Ascending aorta (tissue), 2 donors: Measurements from ENCODE around the gene NBEA. TPM values are rescaled to one million over a fixed set of nuclear protein-coding genes. Genes with fewer than 3 reads are reported as not detected.
A peak's percentile ranks its signal among the peaks of the same experiment; 100 is the strongest.

ENCODE experiments used
- DNase-seq, 2 donors: peaks; one replicate each; pipeline ENCODE4 v3.0.0-alpha.2; 2019; ENCODE audit warnings: low spot score in 2 of 2
- H3K27ac ChIP-seq, 2 donors: fragments of 200-600 bp; sonication (generic); one replicate each; pipeline ENCODE4 v1.5.1; 2016 to 2017; ENCODE audit warnings: mild to moderate bottlenecking in 1 of 2
- H3K27me3 ChIP-seq: fragments of 200-600 bp; sonication (generic); one replicate; pipeline ENCODE4 v1.5.1; 2017
- H3K36me3 ChIP-seq, 2 donors: fragments of 200-600 bp; sonication (generic); one replicate each; pipeline ENCODE4 v1.5.1; 2016
- H3K4me1 ChIP-seq, 2 donors: fragments of 200-600 bp; sonication (generic); one replicate each; pipeline ENCODE4 v1.5.1; 2016 to 2017; ENCODE audit warnings: mild to moderate bottlenecking in 1 of 2
- H3K4me3 ChIP-seq, 2 donors: fragments of 200-600 bp; sonication (generic); one replicate each; pipeline ENCODE4 v1.5.1; 2016 to 2017; ENCODE audit warnings: mild to moderate bottlenecking in 1 of 2
- H3K9me3 ChIP-seq, 2 donors: fragments of 200-600 bp; sonication (generic); one replicate each; pipeline ENCODE4 v1.5.1; 2016
- intact Hi-C: fragments of 100-400 bp; cut with DNase I; formaldehyde crosslinking; loops from one replicate; pipeline ENCODE4 v1.15.1; 2023
- total RNA-seq: library from RNA; depleted of rRNA; stranded (reverse); fragments of >200 nt; gene quantifications from one replicate; pipeline ENCODE4 v1.1.0, GENCODE V29; 2016
- TF ChIP-seq, protein P1 (sequence below), 3 experiments: fragments of 200-600 bp in 2 of 3; fragments of 450-650 bp in 1 of 3; sonication (generic) in 2 of 3; IDR thresholded peaks; one replicate each; pipeline ENCODE4 v1.5.1; 2016 to 2019; ENCODE audit warnings: antibody characterized with exemption in 3 of 3, mild to moderate bottlenecking in 1 of 3, moderate library complexity in 1 of 3

NBEA gene
- total RNA-seq, 1 donor from 2014 or later: 1.6 TPM

DNA sequence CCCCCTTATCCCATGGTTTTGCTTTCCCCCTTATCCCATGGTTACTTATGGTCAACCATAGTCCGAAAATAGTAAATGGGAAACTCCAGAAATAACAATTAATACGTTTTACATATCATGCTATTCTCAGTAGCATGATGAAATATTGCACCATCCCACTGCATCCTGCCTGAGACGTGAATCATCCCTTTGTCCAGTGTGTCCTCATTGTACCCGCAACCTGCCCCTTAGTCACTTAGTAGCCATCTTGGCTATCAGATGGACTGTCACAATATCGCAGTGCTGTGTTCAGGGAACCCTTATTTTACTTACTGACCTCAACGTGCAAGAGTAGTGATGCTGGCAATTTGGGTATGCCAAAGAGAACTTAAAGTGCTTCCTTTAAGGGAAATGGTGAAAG is 10.5 kb upstream of the NBEA start:
- Histone ChIP-seq H3K4me3 (no peak overlapping the region), H3K4me1 (no peaks in the 10 kb centered on the region), H3K9me3 (no peaks in the 10 kb centered on the region), H3K27ac (no peak overlapping the region), H3K36me3 (no peaks in the 10 kb centered on the region), H3K27me3 (no peaks in the 10 kb centered on the region)
- DNase-seq: no peak
- TF ChIP-seq, protein P1, sequence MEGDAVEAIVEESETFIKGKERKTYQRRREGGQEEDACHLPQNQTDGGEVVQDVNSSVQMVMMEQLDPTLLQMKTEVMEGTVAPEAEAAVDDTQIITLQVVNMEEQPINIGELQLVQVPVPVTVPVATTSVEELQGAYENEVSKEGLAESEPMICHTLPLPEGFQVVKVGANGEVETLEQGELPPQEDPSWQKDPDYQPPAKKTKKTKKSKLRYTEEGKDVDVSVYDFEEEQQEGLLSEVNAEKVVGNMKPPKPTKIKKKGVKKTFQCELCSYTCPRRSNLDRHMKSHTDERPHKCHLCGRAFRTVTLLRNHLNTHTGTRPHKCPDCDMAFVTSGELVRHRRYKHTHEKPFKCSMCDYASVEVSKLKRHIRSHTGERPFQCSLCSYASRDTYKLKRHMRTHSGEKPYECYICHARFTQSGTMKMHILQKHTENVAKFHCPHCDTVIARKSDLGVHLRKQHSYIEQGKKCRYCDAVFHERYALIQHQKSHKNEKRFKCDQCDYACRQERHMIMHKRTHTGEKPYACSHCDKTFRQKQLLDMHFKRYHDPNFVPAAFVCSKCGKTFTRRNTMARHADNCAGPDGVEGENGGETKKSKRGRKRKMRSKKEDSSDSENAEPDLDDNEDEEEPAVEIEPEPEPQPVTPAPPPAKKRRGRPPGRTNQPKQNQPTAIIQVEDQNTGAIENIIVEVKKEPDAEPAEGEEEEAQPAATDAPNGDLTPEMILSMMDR (IDR thresholded peaks at IDR 0.05): no peak
- intact Hi-C loops: no loop called here

DNA sequence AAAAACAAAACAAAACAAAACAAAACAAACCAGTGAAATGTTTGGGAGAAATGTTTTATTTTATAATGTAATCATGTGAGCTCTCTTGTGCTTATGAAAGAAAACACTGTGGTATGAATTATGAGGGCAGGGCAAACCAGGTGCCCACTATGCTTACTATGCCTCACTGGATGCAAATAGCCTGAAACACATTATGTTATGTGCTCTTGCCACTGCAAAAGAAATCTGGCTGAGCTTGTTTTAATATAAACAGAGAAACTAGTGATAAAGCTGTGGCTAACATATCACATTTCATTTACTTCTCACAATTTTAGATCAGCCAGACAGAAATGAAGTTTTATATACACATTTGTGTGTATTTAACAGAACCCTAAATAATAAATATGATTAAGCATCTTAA is 8.7 kb upstream of the NBEA start:
- intact Hi-C loops: no loop called here
- Histone ChIP-seq H3K27me3 (no peaks in the 10 kb centered on the region), H3K36me3 (no peaks in the 10 kb centered on the region), H3K4me3 (no peak overlapping the region), H3K27ac (no peak overlapping the region), H3K4me1 (no peaks in the 10 kb centered on the region), H3K9me3 (no peaks in the 10 kb centered on the region)
- TF ChIP-seq, protein P1 (IDR thresholded peaks at IDR 0.05): no peak
- DNase-seq: no peak

DNA sequence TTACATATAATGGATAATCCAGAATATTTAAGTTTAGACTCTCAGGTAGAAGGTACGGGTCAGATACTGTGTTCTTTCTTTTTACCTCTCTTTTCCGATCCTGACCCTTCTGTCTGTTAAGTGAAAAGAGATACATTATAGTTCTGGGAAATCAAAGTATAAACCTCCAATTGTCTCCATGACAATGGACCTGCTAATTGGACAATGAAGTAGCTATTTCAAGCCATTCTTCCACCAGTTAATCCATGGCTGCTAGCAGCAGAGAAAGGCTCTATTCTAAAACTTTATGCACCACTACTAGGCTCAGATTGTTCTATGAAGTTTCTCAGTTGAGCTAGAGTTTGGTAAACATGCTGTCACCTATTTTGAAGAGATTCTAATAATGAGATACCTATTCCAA is 8.3 kb upstream of the NBEA start:
- Histone ChIP-seq H3K27ac (no peak overlapping the region), H3K36me3 (no peaks in the 10 kb centered on the region), H3K4me1 (no peaks in the 10 kb centered on the region), H3K9me3 (no peaks in the 10 kb centered on the region), H3K27me3 (no peaks in the 10 kb centered on the region), H3K4me3 (no peak overlapping the region)
- intact Hi-C loops: no loop called here
- no peak for DNase-seq
- TF ChIP-seq, protein P1 (IDR thresholded peaks at IDR 0.05): no peak

DNA sequence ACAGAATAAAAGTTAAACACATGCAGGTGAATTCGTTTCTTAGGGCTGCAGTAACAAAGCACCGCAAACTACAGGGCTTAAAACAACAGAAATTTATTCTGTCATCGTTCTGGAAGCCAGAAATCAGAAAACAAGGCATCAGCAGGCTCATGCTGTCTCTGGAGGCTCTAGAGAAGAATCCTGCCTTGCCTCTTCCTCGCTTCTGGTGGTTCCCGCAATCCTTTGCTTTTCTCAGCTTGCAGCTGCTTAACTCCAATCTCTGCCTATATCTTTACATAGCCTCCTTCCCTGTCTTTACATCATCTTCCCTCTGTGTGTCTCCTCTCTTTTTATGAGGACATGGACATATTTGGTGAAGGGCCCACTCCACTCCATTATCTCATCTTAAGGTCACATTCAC is 6.2 kb upstream of the NBEA start:
- intact Hi-C loops: no loop called here
- no peak for DNase-seq
- Histone ChIP-seq H3K9me3 (no peaks in the 10 kb centered on the region), H3K27ac (no peak overlapping the region), H3K36me3 (no peaks in the 10 kb centered on the region), H3K27me3 (no peaks in the 10 kb centered on the region), H3K4me3 (no peak overlapping the region), H3K4me1 (no peaks in the 10 kb centered on the region)
- TF ChIP-seq, protein P1 (IDR thresholded peaks at IDR 0.05): no peak

DNA sequence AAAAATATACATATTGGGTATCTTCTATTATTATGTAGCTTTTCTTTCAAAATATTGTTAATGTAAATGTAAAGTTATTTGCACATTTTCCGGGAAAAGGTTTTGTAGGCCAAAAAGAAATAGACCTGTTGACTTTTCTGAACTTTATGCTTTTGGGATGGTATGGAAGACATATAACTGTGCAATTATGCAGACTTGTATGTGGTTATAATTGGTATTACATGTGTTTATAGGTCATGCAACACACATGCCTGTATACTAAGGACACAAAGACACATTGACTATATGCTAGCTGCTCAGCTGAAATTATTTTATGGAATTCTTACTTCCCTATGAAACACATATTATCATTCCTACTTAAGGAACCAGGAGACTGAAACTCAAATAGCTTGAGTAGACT is 2.3 kb upstream of the NBEA start:
- TF ChIP-seq, protein P1 (IDR thresholded peaks at IDR 0.05): no peak
- intact Hi-C loops: no loop called here
- Histone ChIP-seq H3K27ac (no peak overlapping the region), H3K4me3 (no peak overlapping the region), H3K4me1 (peaks cover 3 to 4% of the 10 kb centered on the region in 2 donors), H3K27me3 (no peaks in the 10 kb centered on the region), H3K9me3 (no peaks in the 10 kb centered on the region), H3K36me3 (no peaks in the 10 kb centered on the region)
- DNase-seq: no peak

DNA sequence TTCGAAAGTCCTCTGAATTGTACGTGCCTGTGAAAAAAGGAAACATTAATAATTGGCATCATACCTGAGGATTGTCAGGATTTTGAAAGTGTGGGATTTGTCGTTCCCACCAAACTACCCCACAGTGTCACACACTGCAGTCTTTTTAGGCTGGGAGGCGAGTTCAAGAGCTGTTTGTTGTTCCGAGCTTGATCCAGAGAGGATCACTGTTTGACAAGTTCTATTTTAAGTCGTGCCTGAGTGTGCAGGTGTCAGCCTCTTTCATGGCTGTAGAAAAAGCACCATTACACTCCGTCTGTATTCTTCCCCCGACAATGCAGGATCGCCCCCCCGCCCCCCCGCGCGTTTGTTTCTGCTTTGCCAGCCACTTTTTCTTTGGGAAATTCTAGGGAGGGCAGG is 635 bp upstream of the NBEA start:
- Histone ChIP-seq H3K27me3 (no peaks in the 10 kb centered on the region), H3K4me3 (peak overlapping the region; percentile 85 to 93), H3K9me3 (no peaks in the 10 kb centered on the region), H3K4me1 (peaks cover 3 to 4% of the 10 kb centered on the region in 2 donors), H3K27ac (no peak overlapping the region), H3K36me3 (no peaks in the 10 kb centered on the region)
- TF ChIP-seq, protein P1 (IDR thresholded peaks at IDR 0.05): no peak
- no peak for DNase-seq
- intact Hi-C loops: no loop called here
